Fibroblast of lung (primary cell): ENCODE measurements around the gene TLE1.

Source experiments
- EZH2 ChIP-seq: IDR thresholded peaks from 2 replicates; pipeline ENCODE4 v1.5.1; 2012; ENCODE audit warnings: low read length, control low read depth, mild to moderate bottlenecking; ENCODE audit errors: missing control alignments
- TF ChIP-seq, protein P1 (sequence below), 2 donors: IDR thresholded peaks in 1 of 2; conservative IDR thresholded peaks in 1 of 2; 1 replicate in 1 of 2; 2 replicates in 1 of 2; pipeline ENCODE4 v1.5.1; 2011 to 2012; ENCODE audit warnings: low read length in 2 of 2, control low read depth in 1 of 2, inconsistent platforms in 1 of 2, low read depth in 1 of 2, mild to moderate bottlenecking in 1 of 2

DNA sequence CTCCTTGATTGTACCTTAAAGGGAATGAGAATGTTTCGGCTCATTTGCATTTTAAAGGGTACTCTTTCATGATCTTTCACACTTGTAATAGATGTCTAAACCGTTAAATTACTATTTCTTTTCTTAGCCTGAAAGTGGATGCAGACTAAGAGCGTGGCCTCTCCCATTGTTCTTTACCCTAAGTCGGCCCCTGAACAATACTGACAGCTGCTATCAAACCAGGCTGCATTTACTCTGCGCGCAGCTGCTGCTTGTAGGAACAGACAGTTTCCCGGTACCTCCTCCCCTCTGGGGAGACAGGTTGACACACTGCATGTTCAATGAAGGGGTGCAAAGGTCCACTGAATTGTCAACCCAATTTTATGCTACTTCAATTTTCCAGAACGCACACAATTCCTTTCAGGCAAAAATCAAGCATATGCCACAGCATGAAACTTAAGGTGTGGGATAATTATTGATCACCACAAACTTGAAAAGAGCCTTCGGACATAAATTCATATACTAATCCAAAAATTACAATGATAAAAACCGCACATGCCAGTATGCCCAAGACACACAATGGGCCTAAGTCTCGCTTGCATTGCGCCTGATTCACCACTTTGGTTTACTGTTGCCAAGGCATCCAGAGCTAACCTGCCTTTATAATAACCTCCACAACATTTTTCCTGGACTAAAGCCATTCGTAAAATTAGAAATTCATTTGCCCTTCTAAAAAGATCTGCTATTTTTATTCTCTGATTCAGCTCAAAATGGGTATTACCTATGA is 39.7 kb downstream of the TLE1 start:
- TF ChIP-seq, protein P1, sequence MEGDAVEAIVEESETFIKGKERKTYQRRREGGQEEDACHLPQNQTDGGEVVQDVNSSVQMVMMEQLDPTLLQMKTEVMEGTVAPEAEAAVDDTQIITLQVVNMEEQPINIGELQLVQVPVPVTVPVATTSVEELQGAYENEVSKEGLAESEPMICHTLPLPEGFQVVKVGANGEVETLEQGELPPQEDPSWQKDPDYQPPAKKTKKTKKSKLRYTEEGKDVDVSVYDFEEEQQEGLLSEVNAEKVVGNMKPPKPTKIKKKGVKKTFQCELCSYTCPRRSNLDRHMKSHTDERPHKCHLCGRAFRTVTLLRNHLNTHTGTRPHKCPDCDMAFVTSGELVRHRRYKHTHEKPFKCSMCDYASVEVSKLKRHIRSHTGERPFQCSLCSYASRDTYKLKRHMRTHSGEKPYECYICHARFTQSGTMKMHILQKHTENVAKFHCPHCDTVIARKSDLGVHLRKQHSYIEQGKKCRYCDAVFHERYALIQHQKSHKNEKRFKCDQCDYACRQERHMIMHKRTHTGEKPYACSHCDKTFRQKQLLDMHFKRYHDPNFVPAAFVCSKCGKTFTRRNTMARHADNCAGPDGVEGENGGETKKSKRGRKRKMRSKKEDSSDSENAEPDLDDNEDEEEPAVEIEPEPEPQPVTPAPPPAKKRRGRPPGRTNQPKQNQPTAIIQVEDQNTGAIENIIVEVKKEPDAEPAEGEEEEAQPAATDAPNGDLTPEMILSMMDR (conservative IDR thresholded peaks at IDR 0.05 in 1 of 2, IDR thresholded peaks at IDR 0.05 in 1 of 2; ENCODE audit: low read depth in 1 of 2, low read length in 2 of 2): no peak
- TF ChIP-seq EZH2: no peak
